GM18498 (cell line): ENCODE data around the gene CD99.
A peak's percentile ranks its signal among the peaks of the same experiment; 100 is the strongest.
"Not testable (repeated sequence)": the region's sequence is repeated elsewhere in the genome, so short reads cannot be mapped to it uniquely, and the experiment has no call there.

ENCODE experiments used
- ATAC-seq: cut with Tn5 transposase; IDR thresholded peaks from one replicate; pipeline ENCODE4 v1.9.1; 2021; ENCODE audit warnings: mild to moderate bottlenecking, moderate library complexity; ENCODE audit not compliant: unreplicated experiment

CD99 gene

DNA sequence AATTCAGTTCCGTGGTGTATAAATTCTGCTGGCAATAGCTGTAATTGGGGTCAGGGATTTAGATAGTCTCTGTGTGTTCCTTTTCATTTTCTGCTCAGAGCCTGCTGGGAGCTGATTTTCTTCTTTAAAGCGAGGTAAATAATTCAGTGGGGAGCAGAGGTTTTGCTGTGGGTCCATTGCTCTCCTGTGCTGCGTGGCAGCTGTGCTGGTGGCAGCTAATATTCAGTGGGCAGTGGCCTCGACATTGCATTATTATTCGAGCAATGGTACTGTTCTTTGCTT lies 74.4 kb downstream of the CD99 start:
- no peak for ATAC-seq

DNA sequence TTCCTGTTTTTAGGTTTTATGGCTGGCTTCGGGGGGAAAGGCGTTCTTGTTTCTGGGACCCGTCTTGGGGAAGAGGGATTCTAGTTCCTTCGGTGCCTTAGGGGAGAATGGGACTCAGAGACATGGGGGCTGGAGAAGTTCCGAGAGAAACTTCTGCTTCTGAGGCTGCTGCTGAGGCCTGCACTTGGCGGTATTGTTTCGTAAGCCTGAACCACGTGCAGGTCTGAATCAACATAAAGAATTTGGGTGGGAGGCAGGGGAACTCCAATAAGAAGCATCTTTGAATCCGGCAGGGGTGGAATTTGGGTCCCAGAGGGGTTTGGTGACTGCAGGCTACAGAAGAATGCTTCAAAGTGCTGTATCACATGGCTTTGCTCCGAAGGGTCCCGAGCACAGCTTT lies 75.8 kb downstream of the CD99 start:
- no peak for ATAC-seq

DNA sequence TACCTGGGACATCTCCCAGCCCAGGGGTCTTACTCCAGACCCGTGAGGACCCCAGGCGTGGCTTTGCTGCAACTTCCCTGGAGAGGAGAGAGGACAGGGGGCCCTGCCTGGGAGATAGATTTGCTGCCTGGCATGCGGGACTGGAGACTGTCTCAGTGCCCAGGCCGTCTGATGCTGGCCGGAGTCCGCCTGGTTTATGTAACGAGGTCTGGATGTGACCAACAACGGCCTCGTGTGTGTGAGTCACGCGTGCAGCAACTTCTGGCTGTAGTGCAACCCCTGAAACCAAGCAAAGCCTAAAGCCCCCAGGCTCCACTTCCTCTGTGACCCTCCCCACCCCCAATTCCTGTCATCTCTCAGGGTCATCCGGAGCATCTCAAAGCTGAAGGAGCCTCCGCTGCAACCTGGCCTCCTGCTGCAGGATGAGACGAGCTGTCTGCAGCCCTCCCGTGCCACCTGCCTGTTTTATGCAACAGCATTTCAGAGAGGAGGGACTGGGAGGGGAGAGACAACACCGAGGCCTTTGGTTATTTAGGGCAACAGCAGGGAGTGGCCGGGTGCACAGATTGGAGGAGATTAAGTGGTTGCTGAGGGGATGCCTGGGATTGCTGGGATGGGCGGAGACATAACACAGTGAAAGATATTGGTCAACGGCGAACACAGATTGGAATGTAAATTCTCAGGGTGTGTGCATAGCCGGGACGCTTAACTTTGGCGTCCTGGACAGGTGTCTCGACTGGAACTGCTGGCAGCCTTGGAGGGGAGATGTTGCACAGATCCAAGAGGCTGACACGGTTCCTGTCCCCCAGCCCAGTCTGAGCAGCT lies 76.7 kb downstream of the CD99 start:
- no peak for ATAC-seq

DNA sequence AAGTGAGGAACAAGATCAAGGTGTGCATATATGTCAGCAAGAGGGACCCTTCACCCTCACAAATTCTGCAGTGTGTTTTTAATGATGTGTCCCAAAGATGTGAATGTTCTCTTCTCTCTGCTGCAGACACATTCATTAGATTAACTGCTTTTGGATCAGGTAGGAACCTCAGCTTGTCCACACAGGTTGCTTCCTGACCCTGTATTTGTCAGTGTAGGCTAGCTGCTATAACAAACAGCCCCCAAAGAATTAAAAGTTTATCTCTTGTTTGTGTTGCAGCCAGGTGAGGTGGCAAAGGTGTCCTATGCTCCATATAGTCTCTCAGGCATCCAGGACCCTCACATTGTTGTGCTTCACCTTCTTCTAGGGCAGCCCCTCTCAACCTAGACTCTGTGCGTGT lies 78.5 kb downstream of the CD99 start:
- ATAC-seq: no peak

DNA sequence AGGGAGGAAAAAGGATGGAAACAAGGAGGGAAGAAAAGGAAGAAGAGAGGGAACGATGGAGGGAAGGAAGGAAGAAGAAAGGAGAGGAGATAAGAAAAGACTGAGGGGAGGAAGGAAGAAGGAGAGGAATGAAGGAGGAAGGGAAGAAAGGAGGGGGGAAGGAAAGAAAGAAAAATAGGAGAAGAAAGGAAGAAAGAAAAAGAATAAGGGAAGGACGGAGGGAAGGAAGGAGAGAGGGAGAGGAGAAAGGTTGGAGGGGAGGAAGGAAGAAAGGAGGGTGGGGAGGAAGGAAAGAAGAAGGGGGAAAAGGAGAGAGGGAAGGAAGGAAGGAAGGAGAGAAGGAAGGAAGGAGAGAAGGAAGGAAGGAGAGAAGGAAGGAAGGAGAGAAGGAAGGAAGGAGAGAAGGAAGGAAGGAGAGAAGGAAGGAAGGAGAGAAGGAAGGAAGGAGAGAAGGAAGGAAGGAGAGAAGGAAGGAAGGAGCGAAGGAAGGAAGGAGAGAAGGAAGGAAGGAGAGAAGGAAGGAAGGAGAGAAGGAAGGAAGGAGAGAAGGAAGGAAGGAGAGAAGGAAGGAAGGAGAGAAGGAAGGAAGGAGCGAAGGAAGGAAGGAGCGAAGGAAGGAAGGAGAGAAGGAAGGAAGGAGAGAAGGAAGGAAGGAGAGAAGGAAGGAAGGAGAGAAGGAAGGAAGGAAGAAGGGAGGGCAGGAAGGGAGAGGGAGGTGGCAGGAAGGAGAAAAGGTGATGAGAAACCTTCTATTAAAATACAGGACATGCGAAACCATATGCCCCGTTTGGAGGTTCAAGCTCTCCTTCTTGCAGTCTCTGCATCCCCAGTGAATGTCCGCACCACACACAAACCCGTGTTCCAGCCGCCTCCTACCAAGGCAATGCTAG lies 82.3 kb downstream of the CD99 start:
- not testable (repeated sequence) for ATAC-seq

DNA sequence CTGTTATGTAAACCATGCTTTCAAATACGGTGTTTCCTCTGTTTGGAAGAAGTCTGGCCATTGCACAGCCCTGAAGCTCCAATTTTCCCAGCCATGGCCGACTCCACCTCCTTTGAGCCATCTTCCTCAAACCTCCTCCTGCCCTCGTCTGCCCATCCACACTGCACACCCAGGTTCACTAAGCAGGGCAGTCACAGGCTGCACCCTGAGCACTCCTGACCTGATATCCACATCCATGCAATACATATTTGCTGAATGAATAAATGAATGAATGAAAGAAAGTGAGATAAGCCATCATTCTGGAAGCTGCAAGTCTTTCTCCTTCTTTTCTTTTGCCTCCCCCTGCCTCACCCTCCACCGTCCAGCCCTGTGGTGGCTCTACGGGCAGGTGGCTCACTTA lies 83.0 kb downstream of the CD99 start:
- ATAC-seq: no peak

DNA sequence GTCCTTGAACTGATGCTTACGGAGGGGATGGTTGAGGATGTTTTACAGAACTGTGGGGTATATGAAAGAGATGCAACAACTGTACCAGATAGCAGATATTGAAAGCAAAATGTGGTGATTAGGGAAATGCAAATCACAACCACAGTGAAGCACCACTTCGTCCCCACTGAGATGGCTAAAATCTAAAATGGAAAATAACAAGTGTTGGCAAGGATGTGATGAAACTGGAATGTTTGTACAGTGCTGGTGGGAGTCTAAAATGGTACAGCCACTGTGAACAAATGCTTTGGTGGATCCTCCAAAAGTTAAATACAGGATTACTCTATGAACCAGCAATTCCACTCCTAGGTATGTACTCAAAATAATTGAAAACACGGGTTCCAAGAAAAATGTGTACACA lies 83.7 kb downstream of the CD99 start:
- no peak for ATAC-seq

DNA sequence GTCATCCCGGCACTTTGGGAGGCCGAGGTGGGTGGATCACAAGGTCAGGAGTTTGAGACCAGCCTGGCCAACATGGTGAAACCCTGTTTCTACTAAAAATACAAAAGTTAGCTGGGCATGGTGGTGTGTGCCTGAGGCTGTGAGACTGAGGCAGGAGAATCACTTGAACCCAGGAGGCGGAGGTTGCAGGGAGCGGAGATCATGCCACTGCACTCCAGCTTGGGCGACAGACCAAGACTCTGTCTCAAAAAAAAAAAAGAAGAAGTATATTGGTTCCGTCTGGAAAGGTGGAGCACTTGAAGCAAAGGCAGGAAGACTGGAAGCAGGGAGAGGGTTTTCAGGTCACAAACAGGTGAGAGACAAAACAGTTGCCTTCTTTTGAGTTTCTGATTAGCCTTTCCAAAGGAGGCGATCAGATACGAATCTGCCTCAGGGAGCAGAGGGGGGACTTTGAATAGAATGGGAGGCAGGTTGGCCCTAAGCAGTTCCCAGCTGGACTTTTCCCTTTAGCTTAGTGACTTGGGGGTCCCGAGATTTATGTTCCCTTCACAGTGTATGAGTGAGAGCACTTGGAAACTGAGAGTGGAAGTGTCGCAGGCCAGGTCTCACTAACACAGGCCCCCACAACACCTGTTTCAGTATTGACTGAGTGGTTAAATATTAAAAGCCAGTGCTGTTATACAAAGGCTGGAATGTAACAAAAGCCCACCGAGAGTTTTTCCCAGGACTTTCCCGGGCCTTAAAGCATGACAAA lies 89.6 kb downstream of the CD99 start:
- peak; percentile 72 for ATAC-seq

DNA sequence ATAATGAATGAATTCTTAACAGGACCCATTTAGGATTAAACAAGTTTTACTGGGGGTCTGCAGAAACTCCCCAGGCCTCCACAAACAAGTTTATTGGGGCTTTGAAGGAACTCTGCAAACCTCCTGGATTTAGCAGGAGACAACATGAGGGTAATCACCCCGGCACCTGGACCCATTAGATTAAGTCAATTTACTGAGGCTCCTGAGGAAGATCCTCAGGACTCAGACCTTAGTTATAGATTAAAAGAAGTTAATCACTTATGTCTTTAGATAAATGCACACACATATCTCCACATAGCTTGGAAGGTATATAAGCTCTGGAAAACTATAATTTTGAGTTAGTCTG lies 90.1 kb downstream of the CD99 start:
- no peak for ATAC-seq

DNA sequence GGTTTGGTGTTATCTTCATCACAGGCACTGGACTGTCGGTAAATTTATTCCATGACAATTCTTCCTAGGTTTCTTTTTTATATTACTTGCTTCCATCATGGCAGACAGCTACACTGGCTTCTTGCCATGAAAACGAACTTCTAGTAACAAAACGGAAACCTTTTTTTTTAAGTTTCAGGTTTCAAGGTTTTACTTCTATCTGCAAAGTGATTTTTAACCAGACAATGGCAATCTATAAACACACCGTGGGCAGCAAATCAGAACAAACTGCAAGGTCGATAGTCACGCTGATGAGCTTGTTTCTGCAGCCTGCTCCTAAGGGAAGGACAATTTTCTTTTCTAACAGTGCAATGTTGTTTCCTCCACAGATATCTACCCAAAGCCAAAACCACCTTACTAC lies 90.6 kb downstream of the CD99 start:
- peak; percentile 63 for ATAC-seq

DNA sequence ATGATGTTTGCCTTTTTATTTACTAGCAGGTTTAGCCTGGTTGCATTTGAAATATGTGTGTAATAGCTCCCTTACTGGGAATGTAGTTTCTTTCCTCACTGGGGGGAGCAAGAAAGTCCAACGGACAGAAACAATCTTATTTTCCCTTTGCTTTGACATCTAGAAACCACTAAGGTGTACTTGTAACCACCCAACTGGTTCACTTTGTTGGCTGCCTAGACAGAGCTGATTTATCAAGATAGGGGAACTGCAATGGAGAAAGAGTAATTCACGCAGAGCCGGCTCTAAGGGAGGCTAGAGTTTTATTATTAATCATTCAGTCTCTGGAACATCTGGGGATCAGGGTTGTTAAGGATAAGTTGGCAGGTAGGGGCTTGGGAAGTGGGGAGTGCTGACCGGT lies 91.1 kb downstream of the CD99 start:
- no peak for ATAC-seq

DNA sequence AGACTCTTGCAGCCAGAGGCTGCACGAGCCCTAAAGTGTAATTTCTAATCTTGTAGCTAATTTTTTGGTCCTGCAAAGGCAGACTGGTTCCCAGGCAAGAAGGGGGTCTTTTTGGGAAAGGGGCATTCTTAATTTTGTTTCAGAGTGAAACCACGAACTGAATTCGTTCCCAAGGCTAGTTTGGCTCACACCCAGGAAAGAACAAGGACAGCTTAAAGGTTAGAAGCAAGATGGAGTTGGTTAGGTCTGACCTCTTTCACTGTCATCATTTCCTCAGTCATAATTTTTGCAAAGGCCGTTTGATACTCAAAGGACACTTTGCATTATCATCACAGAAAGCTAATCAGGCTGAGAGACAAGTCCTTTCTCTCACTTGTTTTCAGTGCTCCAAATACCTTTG lies 91.7 kb downstream of the CD99 start:
- ATAC-seq: no peak

DNA sequence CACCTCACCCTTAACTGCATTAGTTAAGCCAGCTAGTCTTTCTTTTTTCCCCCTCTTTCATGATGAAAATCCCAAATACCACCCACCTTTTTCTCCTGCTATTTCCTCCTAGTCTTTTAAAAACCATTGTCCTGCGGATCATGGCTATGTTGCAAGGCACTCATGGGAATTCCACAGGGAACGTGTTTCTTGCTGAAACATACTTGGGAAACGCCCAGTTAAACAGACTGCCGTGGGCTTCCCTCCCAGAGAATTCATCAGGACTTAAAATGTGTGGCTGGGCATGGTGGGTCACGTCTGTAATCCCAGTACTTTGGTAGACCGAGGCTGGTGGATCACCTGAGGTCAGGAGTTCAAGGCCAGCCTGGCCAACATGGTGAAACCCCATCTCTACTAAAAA lies 92.9 kb downstream of the CD99 start:
- no peak for ATAC-seq

DNA sequence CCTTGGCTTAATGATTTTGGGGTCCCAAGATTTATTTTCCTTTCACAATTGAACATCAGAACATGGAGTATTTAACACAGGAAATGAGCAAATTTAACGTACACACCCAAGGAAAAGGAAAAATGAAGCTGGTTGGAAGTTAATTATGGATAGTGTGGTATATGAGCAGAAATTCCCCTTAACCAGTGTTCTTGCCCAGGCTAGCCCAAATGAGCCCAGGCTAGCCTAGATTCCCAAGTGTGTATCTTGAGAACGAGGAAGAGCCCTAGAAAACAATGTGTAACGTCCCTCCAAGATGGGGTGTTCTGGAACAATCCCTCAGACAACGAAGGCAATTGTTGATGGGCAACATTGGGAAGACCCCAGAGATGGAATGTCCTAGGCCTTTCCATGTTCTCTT lies 94.4 kb downstream of the CD99 start:
- ATAC-seq: no peak

DNA sequence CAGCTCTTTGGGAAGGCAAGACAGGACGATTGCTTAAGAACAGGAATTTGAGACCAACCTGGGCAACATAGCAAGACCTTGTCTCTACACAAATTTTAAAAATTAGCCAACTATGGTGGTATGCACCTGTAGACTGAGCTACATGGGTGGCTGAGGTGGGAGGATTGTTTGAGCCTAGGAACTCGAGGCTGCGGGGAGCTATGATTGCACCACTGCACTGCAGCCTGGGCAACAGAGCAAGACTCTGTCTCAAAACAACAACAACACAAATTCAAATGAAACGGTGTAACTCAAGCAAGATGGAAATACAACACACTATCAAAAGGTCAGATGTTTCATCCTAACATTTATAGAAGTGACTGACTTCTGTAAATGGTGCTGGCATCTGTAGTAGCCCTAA lies 97.9 kb downstream of the CD99 start:
- no peak for ATAC-seq

DNA sequence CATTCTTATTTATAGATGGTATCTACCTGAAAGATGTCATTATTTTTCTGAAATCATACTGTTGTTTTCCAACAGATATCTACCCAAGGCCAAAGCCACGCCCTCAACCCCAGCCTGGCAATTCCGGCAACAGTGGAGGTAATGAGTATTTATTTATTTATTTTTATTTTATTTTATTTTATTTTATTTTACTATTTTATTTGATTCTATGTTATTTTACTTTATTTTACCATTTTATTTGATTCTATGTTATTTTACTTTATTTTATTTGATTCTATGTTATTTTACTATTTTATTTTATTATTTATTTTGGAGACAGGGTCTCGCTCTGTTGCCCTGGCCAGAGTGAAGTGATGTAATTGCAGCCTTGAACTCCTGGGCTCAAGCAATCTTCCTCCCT lies 98.5 kb downstream of the CD99 start:
- no peak for ATAC-seq
